Left renal cortex interstitium (tissue), 4 donors: ENCODE data around the gene CIRBP. TPM values are rescaled to one million over a fixed set of nuclear protein-coding genes. Genes with fewer than 3 reads are reported as not detected.

Source experiments
- DNase-seq, 4 donors: peaks; one replicate each; pipeline ENCODE4 v3.0.0-alpha.2; 2013; ENCODE audit warnings: low read depth in 4 of 4, low spot score in 2 of 4, missing footprints in 1 of 4
- polyA plus RNA-seq, 4 donors: library from polyadenylated mRNA; unstranded; fragments of 120-200 nt; gene quantifications; one replicate each; pipeline ENCODE4 v1.2.1, GENCODE V29; 2013; ENCODE audit not compliant: insufficient read length in 4 of 4

Gene CIRBP
- polyA plus RNA-seq, 4 donors, result 787 to 1,013 (median 826) TPM

DNA sequence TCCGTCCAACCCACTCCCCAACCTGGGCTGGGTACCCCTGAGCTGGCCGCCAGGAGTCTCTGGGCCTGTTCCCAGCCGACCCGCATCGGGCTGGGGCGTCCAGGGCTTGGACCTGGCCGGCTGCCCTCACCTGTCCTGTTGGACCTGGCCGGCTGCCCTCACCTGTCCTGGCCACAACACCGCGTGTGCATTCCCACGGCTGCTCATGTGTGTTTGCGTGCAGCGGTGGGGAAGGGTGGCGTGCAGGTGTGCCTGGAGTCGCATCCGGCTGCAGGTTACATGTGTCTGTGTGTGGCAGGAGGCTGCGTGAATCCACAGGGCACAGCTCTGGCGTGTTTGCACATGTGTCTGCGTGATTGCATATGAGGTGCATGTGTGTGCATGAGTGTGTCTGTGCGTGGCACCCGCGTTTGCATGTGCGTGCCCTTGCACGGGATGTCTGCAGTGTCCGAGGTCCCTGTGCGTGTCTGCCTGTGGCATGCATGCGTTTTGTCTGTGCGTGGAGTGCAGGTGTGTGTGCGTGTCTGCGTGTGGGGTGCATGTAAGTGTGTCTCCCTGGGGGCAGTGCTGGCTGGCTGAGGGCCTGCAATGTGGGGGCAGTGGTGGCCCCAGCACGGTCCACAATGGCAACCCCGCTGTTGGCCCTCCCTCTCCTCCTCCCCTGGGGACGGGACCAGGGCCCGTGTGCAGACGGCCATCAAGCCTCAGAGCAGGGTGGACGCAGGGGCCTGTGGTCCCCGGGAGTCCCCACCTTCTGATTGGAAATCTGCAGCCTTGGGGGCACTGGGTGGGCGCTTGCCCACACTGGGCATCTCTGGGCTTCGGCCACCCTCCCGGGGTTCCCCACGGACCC lies 19.9 kb downstream of the CIRBP start:
- no peak for DNase-seq

DNA sequence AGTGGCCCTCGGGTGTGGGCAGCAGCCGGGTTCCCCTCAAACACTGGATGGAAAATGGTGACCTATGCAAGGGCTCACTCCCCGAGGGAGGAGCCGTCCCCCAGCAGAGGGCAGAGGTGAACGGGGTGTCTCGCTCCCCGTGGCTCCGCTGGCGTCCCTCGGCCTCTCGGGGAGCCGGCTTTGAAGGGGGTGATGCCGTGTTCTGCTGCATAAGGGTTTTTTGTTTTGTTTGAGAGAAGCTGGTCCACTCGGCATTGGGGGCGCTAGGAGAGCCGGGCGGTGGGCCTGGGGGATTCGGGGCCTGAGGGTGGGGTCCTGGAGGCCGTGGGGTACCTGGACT lies 20.5 kb downstream of the CIRBP start:
- DNase-seq, result no peak

DNA sequence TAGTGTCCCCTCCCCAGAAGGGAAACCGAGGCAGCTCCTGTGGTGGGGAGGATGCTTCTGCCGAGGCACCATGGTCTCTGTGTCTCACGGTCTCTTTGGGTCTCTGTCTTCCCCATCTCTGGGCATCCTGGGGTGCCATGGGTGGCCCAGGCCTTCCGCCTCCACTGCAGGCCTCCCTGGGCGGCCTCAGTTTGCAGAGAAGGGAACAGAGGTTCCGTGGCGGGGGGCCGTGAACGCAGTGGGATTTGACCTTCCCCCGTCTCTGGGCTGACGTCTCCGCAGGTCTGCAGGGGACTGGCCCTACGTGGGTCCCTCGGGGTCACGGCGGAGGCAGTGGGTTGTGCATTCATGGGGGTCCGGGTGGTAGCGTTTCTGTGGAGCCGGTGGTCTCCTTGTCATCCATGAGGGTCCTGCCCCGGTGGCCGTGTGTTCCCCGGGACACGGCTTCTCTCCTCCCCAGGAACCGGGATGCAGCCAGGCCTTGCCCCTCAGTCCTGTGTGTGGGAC lies 21.1 kb downstream of the CIRBP start:
- no peak for DNase-seq

DNA sequence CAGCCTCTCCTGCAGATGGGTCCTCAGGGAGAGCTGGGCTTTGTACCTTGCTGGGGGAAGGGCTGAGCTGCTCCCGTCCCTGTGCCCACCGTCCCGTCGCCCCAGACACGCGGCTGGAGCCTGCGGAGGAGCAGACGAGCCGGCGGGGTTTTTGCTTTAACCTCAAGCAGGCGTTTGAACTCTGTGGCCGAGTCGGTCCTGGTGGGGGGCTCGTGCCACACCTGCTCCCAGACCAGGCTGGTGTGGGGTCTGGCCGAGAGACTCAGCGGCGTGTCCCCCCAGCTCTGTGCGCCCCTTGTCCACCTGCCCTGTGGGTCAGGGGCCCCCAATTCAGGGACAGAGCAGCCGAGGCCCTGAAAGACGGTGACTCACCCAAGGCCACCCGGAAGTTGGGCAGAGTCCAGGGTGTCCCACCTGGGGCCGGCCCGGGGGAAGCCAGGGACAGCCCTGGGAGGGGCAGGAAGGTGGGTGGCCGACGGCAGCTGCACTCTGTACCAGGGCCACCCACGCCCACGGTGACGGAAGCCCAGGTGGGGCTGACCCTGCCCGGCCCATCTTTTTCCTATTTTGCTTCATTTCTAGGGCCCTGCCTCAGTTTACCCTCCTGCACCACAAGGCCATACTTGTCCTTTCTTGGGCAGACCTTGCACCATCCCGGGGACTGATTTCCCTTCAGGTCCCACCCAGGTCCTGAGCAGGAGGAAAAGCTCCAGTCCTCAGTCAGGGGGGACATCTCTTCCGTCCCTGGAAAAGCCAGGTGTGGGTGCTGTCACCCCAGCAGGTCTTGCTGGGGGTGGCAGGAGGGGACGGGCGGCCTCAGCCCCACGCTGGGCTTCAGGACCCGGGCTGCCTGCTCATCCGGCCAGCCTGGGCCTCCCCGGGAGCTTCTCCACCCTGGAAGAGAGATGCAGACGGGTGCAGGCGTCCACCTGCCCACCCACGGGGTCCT lies 21.8 kb downstream of the CIRBP start:
- DNase-seq, result no peak

DNA sequence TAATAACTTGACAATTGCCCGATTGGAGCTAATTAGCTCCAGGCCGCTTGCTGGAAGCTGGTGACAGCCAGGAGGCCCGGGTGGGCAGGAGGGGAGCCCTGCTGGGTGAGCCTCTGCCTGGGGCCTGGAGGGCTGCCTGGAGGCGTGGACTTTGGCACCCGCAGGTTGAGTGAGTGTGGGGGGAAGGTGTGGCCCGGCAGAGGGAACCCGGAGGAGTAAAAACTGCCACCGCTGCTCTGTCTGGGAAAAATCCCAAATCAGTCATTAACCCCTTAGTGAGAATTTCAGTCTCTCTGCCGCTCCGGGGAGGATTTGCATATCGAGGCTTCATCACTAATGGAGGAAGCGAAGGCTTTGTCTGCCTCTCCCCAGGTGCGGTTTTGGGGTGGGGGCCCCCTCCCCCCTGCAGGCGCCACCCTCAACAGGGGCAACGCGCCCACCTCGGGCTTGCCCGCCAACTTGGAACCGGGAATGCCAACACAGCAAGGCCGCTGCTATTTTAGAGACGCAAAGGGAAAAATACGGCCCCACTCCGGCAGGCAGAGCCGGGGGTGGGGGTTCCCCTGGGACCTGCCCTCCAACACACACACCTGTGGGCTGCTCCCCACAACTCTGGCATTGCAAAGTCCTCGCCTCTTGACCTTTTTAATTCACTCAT lies 22.8 kb downstream of the CIRBP start:
- no peak for DNase-seq

DNA sequence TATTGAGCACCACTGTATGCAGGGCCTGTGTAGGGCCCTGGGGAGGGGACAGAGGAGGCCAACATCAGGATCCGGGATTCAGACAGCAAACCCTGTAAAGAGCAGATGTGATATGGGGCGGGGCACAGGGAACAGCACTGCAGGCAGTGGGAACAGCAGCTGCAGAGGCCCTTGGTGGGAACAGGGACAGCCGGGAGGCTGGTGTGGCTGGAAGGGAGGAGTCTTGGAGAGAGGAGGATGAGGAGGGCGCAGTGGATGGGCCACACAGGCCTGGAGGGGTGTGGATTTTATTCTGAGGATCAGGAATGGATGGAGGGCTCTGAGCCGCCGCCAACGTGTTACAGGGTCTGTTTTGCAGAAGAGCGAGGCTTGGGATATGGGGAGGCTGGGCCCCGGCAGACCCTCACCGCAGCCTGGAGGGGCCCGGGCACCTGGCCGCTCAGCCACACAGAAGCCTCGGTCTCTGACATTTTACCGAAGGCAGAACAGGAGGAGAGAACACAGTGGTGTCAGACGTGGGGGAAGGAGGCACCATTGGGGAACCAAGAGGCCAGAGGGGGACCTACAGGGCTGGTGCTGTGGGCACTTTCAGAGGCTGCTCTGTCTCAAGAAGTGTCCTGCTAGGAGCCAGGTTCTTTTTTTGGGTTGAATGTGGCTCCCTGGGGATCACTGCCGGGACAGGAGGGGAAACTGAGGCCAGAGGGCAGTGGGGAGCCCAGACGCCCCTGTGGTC lies 23.5 kb downstream of the CIRBP start:
- no peak for DNase-seq

DNA sequence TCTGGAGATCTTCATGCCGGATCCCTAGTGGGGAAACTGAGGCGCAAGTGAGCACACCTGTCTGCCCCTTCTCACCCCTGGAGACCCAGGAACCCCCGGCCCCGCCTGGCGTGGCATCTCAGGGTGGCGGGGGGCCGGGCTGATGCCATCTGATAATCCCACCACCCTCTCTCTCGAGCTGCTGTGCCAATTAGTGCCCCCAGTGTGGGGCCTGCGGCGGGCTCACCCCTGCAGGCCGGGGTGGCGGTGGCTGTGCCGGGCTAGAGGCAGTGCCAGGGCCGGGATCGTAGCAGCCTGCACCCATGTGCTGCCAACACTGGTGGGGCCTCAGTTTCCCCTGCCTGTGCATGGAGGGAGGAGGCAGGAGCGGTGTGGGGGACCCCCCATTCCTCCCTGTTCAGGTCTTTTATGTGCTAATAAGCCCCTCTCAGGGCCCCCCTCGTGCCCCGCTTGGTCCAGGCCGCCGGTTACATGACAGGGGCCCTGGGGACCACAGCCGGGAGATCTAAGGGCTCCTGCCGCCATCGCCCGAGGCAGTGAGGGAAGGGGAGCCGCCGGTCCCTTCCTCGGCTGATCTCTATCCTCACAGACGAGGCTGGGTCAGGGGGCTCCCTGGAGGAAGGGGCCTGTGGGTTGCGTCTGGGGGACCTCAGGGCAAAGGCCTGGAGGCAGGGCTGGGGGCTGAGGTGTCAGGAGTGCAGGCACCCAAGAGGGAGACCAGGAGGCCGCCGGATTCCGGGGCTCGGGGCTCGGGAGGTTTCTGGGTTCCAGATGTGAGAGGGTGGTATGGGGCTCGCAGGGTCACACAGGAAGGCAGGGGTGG lies 24.9 kb downstream of the CIRBP start:
- no peak for DNase-seq

DNA sequence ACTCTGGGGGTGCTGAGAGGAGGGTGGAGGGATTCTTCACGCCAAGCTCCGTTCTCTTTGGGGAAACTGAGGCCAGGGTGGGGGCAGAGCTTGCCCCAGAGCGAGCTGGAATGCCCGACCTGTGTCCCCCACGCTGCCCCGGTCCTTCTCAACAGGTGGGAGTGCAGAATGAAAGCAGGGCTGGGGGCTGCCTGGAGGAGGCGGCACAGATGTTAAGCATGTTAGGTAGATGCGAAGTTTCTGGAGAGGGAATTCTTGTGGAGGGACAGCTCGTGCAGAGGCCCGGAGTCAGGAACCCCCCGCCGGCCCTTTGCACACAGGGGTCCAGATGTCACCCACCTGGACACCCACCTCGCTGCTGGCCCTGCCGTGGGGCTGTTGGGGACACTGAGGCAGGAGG lies 25.6 kb downstream of the CIRBP start:
- no peak for DNase-seq

DNA sequence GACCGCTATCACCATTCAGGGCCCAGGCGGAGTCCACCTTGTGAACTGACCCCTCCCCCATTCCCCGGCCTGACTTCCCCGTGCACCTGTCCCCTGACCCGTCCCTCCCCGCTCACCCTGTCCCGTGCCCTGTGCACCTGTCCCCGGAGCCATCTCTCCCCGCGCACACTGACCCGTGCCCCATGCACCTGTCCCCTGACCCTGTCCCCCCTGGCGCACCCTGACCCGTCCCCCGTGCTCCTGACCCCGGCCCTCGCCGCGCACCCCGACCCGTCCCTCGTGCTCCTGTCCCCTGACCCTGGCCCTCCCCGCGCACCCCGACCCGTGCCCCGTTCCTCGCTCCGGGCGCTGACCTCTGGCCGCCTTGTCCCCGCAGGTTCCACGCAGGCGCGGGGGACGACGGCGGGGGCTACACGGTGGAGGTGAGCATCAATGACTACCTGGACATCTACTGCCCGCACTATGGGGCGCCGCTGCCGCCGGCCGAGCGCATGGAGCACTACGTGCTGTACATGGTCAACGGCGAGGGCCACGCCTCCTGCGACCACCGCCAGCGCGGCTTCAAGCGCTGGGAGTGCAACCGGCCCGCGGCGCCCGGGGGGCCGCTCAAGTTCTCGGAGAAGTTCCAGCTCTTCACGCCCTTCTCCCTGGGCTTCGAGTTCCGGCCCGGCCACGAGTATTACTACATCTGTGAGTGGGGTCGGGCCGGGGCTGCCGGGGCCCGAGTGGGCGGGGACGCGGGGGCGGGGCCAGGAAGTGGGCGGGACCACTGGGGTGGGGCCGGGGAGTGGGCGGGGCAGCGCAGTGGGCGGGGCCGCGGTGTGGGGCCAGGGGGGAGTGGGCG lies 26.3 kb downstream of the CIRBP start:
- DNase-seq, result no peak

DNA sequence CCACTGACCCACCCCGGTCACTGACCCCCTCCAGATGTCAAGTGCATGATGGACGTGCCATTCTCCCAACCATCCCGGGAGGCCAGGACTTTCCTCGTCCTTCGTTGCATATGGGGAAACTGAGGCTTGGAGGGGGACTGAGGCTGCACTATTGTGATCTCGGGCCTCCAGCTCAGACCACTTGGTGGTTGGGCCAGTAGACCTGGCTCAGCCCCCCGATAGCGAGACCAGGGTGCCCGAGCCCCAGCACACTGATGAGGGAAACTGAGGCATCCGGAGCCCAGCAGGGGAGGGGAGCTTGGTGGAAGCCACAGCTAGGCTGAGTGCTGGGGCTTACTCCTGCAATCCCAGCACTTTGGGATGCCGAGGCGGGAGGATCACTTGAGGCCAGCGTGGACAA lies 26.9 kb downstream of the CIRBP start:
- no peak for DNase-seq

DNA sequence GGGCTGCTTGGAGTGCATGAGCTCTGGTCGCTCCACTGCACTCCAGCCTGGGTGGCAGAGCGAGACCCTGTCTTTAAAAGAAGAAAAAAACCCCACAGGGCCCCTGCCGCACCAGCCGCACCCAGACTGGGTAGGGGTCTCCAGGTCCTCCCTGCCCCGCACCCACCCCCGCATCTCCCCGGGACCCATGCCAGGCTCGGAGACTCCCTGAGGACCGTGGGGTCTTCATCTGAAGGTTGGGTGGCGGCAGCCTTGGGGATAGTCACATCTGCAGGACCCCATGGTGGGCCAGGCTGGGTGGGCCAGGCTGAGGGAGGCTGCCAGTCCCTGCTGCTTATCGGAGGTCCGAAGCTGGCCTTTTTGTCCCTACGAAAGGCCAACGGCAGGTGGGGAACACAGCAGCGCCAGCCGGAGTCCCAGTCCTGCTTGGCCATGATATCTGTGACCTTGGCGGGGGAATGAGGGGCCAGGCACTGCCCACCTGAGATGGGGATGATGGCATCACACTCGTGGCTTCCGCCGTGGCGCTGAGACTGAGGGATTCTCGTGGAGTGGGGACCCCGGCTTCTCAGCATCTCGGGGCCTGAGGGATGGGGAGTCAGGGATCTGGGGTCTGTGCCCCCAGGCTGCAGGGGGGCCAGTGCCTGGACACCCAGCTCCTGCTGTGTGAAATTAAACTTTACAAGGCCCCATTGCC lies 27.6 kb downstream of the CIRBP start:
- DNase-seq, result no peak

DNA sequence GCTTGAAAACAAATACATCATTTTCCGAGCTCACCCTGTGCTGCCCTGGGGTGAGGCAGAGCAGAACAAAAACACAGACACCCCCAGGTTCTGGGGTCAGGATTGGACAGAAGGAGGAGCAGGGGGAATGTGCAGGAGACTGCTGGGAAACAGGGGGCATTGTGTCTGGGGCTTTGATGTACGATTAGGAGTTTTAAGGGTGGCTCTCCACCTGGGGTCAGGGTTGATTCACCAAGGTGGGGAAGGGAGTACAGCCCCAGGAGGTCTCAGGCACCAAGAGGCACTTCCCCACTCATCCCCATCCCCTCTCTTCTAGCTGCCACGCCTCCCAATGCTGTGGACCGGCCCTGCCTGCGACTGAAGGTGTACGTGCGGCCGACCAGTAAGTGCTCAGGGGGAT lies 29.1 kb downstream of the CIRBP start:
- DNase-seq, result no peak

DNA sequence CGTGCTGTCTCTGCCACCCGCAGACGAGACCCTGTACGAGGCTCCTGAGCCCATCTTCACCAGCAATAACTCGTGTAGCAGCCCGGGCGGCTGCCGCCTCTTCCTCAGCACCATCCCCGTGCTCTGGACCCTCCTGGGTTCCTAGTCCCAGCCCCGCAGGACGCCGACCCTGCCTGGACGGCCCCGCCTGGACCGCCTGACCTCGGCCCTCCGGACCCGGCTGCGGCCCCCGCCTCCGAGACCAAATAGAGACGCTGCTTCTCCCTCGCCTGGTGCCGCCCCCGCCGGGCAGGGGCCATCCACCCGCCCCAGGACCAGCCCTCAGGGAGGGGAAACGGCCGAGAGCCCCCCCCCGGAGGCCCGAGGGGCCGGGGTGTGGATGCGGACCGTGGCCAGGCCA lies 30.7 kb downstream of the CIRBP start:
- no peak for DNase-seq

DNA sequence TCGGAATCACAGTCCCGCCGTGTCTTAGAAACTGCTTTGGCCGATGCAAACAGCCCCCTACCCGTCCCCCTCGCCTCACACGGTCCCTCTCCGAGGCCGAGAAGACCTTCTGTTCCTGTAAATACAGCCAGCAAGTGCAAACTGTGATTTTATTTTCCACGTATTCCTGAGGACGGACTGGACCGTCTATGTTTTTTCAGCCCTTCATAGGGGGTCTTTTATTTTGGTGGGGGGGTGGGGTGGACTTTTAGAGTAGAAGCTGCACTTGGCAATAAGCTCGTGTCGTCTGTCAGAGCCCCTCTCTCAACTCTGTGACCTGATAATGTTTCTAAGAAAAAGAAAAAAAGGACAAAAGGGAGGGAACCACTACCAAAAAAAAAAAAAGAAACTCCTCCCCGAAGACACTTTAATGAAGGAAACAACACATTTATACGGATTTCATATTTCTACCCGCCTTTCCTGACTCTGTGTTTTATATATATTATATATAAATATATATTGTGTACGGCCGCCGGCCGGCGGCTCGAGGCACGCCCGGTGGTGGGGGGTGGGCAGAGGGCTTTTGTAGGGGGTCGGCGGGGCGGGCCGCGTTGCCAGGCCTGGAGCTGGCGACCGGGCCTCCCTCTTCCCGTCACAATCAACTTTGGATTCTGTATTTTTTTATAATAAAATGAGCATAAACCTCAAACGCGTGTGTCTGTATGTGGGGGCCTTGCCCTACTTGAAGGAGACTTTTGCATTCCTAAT lies 31.8 kb downstream of the CIRBP start:
- DNase-seq, result no peak

DNA sequence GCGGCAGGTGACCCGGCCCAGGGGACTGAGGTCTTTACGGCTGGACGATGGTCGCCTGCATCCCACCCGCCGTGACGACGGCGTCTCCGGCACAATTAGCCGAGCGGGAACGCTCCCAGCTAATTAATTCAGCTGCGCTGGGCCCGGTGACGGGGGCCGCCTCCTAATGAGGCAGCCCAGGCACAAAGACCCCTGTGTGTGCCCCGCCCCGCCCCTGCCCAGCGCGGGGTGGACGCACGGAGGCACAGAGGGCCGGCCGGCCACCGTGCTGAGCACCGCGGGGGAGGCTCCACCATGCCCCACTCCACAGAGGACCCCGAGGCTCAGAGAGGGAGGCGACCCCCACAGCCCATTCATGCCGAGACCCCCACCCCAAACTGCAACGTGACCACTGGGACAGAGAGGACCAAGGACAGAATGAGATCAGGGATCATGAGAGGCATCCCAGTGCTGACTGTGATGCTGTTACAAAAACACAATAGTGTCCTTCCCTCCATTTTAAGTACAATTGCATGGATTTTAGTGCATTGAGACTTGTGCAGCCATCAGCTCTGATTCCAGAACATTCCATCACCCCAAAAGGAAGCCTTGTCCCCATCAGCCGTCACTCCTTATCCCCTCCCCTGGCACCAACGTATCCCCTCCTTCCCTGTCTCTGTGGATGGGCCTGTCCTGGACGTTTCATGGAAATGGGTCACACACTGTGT lies 33.6 kb downstream of the CIRBP start:
- DNase-seq, result no peak

DNA sequence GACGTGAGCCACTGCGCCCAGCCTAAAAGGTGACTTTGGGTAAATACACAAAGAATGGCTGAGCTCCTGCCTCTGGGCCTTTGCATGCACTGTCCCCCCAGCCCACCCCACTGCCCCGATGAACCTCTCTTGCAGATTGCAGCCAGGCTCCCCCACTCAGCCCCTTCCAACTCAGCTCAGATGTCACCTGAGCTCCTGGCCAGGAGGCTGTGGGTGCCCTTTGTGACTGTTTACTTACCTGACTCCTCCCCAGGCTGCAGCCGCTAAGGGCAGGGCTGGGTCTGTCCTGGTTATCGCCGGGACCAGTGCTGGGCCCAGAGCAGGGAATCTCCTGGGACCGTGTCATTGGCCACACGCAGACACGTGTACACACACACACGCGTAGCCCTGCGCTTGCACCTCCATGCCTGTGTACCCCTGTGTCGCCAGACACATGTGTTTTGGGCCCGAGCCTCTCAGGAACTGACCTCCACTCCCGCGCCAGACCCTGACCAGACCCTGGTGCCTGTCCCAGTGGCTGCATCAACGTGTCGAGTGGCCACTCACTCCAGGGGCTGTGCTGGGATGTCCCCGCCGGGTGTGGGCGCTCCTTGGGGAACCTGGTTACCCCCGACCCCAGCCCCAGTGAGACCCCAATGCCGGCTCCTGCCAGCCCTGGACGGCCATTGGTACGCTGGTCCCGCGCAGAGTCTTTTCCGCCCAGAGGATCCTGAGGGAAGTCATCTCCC lies 35.2 kb downstream of the CIRBP start:
- DNase-seq, result no peak
